Choroid plexus epithelial cell (primary cell): Measurements from ENCODE around the gene HSD11B1L.

Experiments
- DNase-seq: peaks from one replicate; pipeline ENCODE4 v3.0.0-alpha.2; 2010; ENCODE audit warnings: low read depth
- H3K4me3 ChIP-seq: 2 replicates; pipeline ENCODE4 v1.5.1; 2011; ENCODE audit warnings: low read depth, mild to moderate bottlenecking, control low read depth, low read length, moderate library complexity
- CTCF ChIP-seq: conservative IDR thresholded peaks from 2 replicates; pipeline ENCODE4 v1.5.1; 2011; ENCODE audit warnings: low read depth, mild to moderate bottlenecking, control low read depth, inconsistent platforms, low read length, moderate library complexity

HSD11B1L gene

DNA sequence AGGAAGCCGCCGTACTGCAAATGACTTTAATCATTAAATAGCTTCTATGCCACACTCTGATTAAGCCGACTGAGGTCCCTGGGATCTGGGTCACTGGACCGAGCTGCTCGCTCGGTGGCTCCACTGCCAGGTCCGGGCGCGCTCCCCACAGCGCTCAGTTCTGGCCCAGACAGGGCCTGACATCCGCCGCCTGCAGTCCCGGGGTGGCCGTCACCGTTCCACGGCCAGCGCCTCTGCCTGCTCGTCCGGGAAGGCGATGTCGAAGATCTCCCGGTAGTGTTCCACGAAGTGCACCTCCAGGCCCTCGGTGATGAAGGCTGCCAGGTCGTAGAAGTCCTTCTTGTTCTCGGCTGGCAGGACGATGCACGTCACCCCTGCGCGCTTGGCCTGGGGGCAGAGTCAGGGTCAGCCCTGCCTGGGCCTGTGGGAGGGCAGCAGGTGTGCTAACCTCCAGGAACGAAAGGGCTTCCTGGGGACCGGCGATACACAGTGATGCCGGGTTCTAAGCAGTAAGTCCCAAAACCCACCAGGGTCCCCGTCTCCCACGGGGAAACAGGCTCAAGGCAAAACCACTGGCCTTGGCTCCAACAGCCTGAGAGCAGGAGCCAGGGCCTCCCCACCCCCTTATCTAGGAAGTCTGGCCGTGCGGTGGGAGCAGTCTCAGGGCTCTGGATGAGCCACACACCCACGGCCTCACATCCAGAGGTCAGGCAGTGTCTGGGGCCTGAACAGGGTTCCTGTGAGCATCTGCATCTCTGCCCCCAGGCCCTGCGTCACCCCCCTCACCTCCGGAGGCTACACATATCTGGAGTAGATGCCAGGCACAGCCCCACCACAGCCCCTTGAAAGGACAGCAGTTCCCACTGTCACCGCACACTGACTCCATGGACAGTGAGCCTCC, 11.2 kb downstream of the HSD11B1L start:
- DNase-seq, result no peak
- no peak for TF ChIP-seq CTCF
- H3K4me3 ChIP-seq, result peak overlapping the region; percentile 99

DNA sequence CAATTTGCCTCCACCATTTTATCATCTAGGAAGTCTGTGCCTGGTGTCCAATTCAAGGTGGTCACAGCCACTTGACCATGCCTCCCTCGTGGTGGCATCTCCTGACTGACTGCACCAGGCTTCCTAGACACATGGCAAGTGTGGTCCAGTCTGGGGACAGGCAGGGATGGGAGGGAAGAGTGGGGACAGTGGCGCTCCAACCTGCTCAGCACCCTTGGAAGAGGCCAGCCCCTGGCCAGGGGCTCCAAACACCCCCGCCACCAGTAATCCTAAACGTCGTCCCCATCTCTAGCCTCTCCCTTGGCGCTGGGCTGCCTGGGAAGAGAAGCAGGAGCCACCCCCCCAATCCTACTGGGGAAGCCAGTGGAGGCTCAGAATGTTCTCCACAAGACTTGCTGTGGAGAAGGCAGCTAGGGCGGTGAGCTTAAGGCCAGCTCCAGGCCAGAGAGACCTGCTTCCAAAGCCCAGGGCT, 11.9 kb downstream of the HSD11B1L start:
- no peak overlapping the region for H3K4me3 ChIP-seq
- TF ChIP-seq CTCF, result no peak
- no peak for DNase-seq

DNA sequence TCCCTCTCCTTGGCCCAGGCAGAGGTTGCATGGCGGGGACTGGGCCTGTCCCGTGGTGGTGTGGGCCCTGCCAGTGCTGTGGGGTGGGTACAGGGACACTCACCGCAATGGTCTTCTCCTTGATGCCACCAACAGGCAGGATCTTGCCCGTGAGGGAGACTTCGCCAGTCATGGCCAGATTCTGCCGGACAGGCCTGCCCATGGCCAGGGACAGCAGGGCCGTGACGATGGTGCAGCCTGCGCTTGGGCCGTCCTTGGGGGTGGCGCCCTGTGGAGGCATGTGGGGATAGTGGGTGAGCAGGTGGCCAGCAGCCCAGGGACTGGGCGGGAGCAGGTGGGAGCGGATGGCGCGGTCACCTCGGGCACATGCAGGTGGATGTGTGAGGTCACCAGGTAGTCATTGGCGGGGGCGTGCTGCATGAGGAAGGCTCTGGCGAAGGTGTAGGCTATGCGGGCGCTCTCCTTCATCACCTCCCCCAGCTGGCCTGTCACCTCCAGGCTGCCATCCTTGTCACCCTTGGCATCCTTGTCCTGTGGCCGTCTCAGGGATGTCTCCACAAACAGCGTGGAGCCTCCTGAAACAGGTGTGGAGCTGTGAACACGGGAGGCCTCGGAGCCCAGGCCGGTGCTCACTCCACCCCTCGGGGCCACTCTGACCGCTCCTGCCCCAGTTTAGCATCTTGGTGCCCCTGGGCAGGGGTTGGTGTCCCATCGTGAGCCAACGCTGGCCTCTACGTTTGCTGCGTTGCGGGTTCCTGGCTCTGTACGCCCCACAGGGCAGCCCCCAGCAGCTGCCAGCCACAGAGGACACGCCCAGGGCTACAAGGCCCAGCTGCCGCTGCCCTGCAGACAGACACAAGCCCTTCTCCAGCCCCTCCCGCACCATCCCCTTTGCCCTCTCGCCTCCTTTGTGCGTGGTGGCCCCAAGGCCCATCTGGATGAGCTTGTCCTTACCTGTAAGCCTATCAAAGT, 12.7 kb downstream of the HSD11B1L start:
- DNase-seq, result no peak
- TF ChIP-seq CTCF, result no peak
- H3K4me3 ChIP-seq, result no peak overlapping the region

DNA sequence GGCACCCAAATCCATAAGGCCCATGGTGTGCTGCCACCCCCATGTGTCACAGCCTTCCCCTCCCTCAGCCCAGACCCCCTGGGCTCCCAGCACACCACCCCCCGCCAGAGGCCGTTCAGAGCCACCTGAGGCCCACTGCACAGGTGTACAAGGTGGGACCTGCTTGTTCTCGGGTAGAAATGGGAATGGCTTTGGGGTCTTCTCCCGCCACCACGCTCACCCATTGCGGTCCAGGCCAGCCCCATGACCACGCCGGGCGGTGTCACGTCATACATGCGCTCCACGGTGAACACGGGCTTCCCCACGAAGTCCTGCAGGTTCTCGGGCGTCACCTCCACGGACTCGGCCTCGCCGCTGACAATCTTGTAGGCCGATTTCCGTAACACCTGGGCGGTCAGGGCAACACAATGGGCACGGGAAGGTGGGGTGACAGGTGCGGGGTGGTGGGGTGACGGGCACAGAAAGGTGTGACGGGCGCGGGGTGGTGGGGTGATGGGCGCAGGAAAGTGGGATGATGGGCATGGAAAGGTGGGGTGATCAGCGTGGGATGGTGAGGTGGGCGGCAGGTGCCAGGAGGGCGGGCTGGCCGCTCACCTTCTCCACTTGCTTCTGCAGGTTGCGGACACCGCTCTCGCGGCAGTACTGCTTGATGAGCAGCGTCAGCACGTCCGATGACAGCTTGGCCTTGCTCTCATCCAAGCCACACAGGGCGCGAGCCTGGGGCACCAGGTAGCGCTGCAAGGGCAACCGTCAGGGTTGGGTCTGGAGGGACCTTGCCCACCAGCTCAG, 13.5 kb downstream of the HSD11B1L start:
- no peak for DNase-seq
- no peak for TF ChIP-seq CTCF
- H3K4me3 ChIP-seq, result no peak overlapping the region

DNA sequence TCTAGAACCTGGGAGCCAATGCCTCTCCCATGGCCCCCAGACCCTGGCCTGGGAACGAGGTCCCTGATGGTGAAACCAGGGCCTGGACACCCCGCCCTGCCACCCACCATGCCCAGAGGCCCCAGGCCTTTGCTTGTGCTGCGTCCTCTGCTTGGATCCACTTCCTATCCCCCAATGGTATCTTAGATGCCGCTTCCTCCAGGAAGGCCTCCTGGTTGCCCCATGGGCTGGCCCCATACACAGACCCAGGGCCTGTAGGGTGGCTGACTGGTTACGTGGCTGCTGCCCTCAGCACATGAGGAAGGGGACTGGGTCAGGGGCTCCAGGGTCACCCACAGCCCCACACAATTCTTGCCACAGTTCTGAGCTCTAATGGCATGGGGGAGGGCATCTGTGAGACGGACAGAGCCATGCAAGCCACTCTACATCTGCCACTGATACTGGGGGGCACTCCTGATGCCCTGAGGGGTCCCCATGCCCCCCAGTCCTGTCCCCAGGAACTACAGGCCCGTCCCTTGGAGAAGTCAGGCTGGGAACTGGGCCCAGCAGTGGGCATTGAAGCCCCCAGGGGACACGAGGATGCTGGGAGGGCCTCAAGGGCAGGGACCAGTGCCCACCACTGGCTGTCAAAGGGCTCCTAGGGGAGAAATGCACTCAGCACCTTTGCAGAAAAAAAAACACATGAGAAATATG, 14.3 kb downstream of the HSD11B1L start:
- H3K4me3 ChIP-seq, result no peak overlapping the region
- TF ChIP-seq CTCF, result no peak
- DNase-seq, result no peak

GRCh38 chr19:5695649-5696195, 14.9 kb downstream of the HSD11B1L start:
- DNase-seq, result no peak
- TF ChIP-seq CTCF, result no peak
- H3K4me3 ChIP-seq, result no peak overlapping the region
